Glutamatergic neuron (in vitro differentiated cells): ENCODE results near the gene ZFHX3. TPM values are rescaled to one million over a fixed set of nuclear protein-coding genes. Genes with fewer than 3 reads are reported as not detected.
"Not testable (repeated sequence)": the region's sequence is repeated elsewhere in the genome, so short reads cannot be mapped to it uniquely, and the experiment has no call there.

Experiments used
- DNase-seq: peaks from one replicate; pipeline ENCODE4 v3.0.0; 2022
- H3K27ac Mint-ChIP-seq: one replicate; pipeline ENCODE4 v1.8.0; 2020; ENCODE audit warnings: mild to moderate bottlenecking, mixed read lengths, inconsistent platforms; ENCODE audit not compliant: unreplicated experiment
- H3K27me3 Mint-ChIP-seq: one replicate; pipeline ENCODE4 v1.8.0; 2020; ENCODE audit warnings: mild to moderate bottlenecking, moderate library complexity, mixed read lengths, inconsistent platforms; ENCODE audit not compliant: unreplicated experiment
- H3K36me3 Mint-ChIP-seq: one replicate; pipeline ENCODE4 v1.8.0; 2020; ENCODE audit warnings: mild to moderate bottlenecking, mixed read lengths, inconsistent platforms; ENCODE audit not compliant: unreplicated experiment
- H3K4me1 Mint-ChIP-seq: one replicate; pipeline ENCODE4 v1.8.0; 2020; ENCODE audit warnings: mild to moderate bottlenecking, low read depth, mixed read lengths, inconsistent platforms; ENCODE audit not compliant: unreplicated experiment
- H3K4me3 Mint-ChIP-seq: one replicate; pipeline ENCODE4 v1.8.0; 2020; ENCODE audit warnings: mild to moderate bottlenecking, mixed read lengths, inconsistent platforms; ENCODE audit not compliant: unreplicated experiment
- H3K9me3 Mint-ChIP-seq: one replicate; pipeline ENCODE4 v1.8.0; 2020; ENCODE audit warnings: mild to moderate bottlenecking, moderate library complexity, mixed read lengths, inconsistent platforms; ENCODE audit not compliant: unreplicated experiment
- total RNA-seq: library from RNA; stranded (reverse); fragmentation: NEBNext Ultra II Directional; extraction: Animal tissue kit (Norgen Biotek cat#: 25700); gene quantifications from one replicate; pipeline ENCODE4 v1.2.1, GENCODE V29; 2021; ENCODE audit not compliant: unreplicated experiment
- TF ChIP-seq, protein P1 (sequence below): fragments of 200-600 bp; sonication (generic); IDR thresholded peaks from one replicate; pipeline ENCODE4 v1.5.0; 2021; ENCODE audit not compliant: partially characterized antibody, unreplicated experiment

ZFHX3 gene
- total RNA-seq, 1 donor from 2014 or later: 6.8 TPM

DNA sequence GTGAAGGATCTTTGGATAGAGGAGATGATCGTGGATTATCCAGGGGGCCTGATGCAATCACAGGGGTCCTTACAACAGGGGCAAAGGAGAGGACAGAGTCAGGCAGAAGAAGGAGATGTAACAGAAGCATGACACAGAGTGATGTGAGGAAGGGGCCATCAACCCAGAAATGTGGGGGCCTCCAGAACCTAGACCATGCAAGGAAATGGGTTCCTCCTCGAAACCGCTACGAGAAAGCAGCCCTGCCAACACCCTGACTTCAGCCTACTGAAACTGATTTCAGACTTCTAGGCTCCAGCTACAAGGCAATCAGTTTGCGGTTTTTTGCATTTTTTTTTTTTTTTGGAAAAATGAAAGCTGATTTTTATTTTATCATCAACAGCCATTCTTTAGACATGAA lies 34.0 kb downstream of the ZFHX3 start:
- Mint-ChIP-seq H3K4me3 (no peak overlapping the region), H3K27ac (no peak overlapping the region), H3K4me1 (no peaks in the 10 kb centered on the region), H3K27me3 (no peaks in the 10 kb centered on the region), H3K9me3 (peaks cover 2% of the 10 kb centered on the region), H3K36me3 (no peaks in the 10 kb centered on the region)
- DNase-seq: no peak
- TF ChIP-seq, protein P1, sequence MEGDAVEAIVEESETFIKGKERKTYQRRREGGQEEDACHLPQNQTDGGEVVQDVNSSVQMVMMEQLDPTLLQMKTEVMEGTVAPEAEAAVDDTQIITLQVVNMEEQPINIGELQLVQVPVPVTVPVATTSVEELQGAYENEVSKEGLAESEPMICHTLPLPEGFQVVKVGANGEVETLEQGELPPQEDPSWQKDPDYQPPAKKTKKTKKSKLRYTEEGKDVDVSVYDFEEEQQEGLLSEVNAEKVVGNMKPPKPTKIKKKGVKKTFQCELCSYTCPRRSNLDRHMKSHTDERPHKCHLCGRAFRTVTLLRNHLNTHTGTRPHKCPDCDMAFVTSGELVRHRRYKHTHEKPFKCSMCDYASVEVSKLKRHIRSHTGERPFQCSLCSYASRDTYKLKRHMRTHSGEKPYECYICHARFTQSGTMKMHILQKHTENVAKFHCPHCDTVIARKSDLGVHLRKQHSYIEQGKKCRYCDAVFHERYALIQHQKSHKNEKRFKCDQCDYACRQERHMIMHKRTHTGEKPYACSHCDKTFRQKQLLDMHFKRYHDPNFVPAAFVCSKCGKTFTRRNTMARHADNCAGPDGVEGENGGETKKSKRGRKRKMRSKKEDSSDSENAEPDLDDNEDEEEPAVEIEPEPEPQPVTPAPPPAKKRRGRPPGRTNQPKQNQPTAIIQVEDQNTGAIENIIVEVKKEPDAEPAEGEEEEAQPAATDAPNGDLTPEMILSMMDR: no peak

DNA sequence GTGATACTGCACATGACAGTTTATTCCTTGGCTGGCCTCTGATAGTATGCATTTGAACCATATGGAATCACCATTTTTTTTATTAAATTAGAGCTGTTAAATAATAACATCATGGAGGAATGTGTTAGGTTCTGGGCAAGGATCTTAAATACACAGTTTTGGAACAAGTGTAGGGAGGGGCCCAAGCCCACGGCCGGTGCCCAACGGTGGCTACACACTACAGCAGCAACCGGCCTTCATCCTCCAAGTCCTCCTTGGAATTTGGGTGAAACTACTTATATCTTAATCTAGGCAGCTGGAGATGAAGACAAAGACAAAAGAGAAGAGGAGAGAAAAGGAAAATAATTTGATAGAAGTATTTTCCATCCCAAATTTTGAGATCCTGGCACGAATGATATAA lies 35.6 kb downstream of the ZFHX3 start:
- peaks cover 2% of the 10 kb centered on the region for H3K9me3 Mint-ChIP-seq
- H3K4me1 Mint-ChIP-seq: no peaks in the 10 kb centered on the region
- DNase-seq: no peak
- no peak overlapping the region for H3K4me3 Mint-ChIP-seq
- no peak overlapping the region for H3K27ac Mint-ChIP-seq
- TF ChIP-seq, protein P1: no peak
- H3K36me3 Mint-ChIP-seq: no peaks in the 10 kb centered on the region
- no peaks in the 10 kb centered on the region for H3K27me3 Mint-ChIP-seq

DNA sequence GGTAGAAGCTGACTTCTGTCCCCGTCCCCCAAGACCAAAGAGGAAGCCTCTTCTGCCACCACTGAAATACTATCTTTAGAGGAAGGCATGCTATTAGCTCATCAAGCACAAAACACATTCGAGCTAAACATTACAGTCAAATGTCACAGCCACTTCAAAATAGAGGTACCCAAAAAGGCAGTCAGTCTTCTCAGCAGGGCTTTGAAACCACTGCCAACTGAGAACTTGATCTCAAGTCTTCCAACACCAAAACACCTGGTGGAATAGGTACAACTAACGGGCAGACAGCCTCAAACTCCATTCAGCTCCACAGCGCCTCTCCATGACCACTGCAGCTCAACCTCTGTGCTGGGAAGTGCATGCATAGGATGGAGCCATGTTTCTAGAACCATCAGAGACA lies 36.0 kb downstream of the ZFHX3 start:
- Mint-ChIP-seq H3K27ac (no peak overlapping the region), H3K4me3 (no peak overlapping the region), H3K36me3 (no peaks in the 10 kb centered on the region), H3K27me3 (no peaks in the 10 kb centered on the region), H3K9me3 (no peaks in the 10 kb centered on the region), H3K4me1 (no peaks in the 10 kb centered on the region)
- DNase-seq: no peak
- TF ChIP-seq, protein P1: no peak

DNA sequence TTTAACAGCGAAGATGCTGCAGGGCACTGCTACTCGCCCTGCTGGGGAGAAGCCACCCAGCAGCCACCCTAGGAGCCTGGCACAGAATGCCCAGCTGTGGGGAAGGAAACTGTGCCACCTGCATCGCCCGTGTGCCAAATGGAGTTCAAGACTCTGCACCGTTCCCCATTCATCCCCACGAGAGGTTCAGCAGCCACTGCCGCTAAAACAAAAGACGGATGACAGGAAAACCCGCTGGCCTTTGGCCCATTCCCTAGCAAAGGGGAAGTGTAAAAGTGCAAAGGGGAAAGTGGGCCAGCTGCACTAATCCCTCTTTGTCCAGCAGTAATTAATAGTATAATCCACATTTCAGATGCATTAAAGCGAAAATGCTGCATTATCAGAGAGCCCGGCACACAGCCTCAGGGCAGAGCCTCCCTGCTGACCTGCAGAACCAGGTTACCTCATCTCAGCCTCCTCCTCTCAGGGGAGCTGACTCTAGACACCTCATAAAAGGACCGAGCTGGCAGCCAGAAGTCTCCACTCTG lies 37.7 kb downstream of the ZFHX3 start:
- TF ChIP-seq, protein P1: no peak
- Mint-ChIP-seq H3K4me1 (no peaks in the 10 kb centered on the region), H3K36me3 (peaks cover 4% of the 10 kb centered on the region), H3K27ac (no peak overlapping the region), H3K4me3 (no peak overlapping the region), H3K27me3 (no peaks in the 10 kb centered on the region), H3K9me3 (no peaks in the 10 kb centered on the region)
- peak; percentile 55 for DNase-seq

DNA sequence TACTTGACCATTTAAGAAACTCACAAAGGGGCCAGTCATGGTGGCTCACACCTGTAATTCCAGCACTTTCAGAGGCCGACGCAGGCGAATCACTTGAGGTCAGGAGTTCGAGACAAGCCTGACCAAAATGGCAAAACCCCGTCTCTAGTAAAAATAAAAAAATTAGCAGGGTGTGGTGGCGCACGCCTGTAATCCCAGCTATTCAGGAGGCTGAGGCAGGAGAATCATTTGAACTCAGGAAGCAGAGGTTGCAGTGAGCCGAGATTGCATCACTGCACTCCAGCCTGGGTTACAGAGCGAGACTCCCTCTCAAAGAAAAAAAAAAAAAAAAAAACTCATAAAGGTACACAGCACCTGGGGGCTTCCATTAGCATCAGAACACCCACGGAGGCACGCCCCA lies 38.2 kb downstream of the ZFHX3 start:
- not testable (repeated sequence) for H3K27me3 Mint-ChIP-seq, H3K4me3 Mint-ChIP-seq, H3K36me3 Mint-ChIP-seq, H3K9me3 Mint-ChIP-seq, H3K27ac Mint-ChIP-seq, DNase-seq, H3K4me1 Mint-ChIP-seq
